Activated CD4-positive, alpha-beta memory T cell treated with anti-CD3 and anti-CD28 coated beads for 36 hours (primary cell): Measurements from ENCODE around the gene EFEMP2. TPM values are rescaled to one million over a fixed set of nuclear protein-coding genes. Genes with fewer than 3 reads are reported as not detected.
A peak's percentile ranks its signal among the peaks of the same experiment; 100 is the strongest.

Source experiments
- CTCF ChIA-PET: fragments of 350-600 bp; sonication (Branson Sonifier 250); formaldehyde crosslinking; loops from one replicate; lab custom pipeline; 2021; ENCODE audit warnings: antibody characterized with exemption, inconsistent platforms; lab: Charles Lee
- POLR2A ChIA-PET: fragments of 350-600 bp; sonication (Branson Sonifier 250); formaldehyde crosslinking; loops from one replicate; lab custom pipeline; 2021; ENCODE audit warnings: antibody characterized with exemption; lab: Charles Lee
- DNase-seq: peaks from one replicate; pipeline ENCODE4 v3.0.0-alpha.2; 2020
- H3K27ac Mint-ChIP-seq: one replicate; pipeline ENCODE4 v1.8.0; 2021; ENCODE audit warnings: mixed read lengths
- H3K27me3 Mint-ChIP-seq: one replicate; pipeline ENCODE4 v1.8.0; 2021; ENCODE audit warnings: mixed read lengths
- H3K36me3 Mint-ChIP-seq: one replicate; pipeline ENCODE4 v1.8.0; 2021; ENCODE audit warnings: mixed read lengths
- H3K4me1 Mint-ChIP-seq: one replicate; pipeline ENCODE4 v1.8.0; 2021; ENCODE audit warnings: low read depth, mixed read lengths
- H3K4me3 Mint-ChIP-seq: one replicate; pipeline ENCODE4 v1.8.0; 2021; ENCODE audit warnings: mild to moderate bottlenecking, mixed read lengths
- H3K9me3 Mint-ChIP-seq: one replicate; pipeline ENCODE4 v1.8.0; 2021; ENCODE audit warnings: mixed read lengths
- intact Hi-C: fragments of 100-400 bp; cut with micrococcal nuclease; formaldehyde crosslinking; loops from one replicate; pipeline ENCODE4 v1.15.1; 2023
- total RNA-seq, 2 experiments: library from RNA; stranded (reverse); gene quantifications; one replicate each; pipeline ENCODE4 v1.2.3, GENCODE V29; 2021

EFEMP2 gene
- 10 to 100 TPM; 11.5 to 12.5 TPM for total RNA-seq

DNA sequence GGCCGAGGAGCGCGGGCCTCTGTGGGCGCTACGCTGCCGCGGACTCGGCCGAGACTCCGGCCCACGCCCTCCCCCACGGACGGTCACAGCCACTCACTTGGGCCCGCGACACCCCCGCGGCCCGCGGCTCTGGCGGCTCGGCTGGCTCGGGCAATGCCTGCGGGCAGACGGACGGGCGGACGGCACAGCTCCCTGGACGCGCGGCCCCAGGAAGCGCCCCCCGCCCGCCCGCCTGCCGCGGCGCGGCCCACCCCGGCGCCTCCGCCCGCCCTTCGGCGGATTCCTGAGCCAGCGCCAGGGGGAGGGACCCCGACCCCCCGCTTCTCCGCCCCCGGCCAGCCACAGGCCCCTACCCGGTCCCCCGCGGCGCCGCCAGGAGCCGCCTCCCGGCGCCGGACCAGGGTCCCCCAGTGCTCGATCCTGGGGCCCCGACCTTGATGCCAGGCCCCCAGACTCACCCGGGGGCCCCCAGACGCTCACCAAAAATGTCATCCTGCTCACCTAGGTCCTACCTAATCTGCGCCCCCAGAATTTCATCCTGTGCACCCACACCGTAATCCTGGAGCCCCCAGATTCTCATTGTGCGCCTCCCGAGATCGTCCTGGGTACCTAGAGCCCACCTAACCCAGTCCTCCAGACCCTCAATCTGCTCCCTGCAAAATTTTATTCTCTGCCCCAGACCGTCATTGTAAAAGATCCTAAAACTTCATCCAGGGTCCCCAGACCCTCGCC lies at the start of gene EFEMP2:
TSS of gene EFEMP2 (minus strand) at position 215 of the 732 bp plus-strand sequence. CDS start 446 bp downstream, outside the sequence.
- H3K9me3 Mint-ChIP-seq = no peaks in the 10 kb centered on the region
- H3K4me1 Mint-ChIP-seq = peaks cover 20% of the 10 kb centered on the region
- peaks cover 1% of the 10 kb centered on the region for H3K36me3 Mint-ChIP-seq
- H3K27me3 Mint-ChIP-seq = no peaks in the 10 kb centered on the region
- H3K4me3 Mint-ChIP-seq = peak within 1 kb of the TSS; percentile 85
- intact Hi-C loops = loop anchor here (2.0 kb wide), 2 partner anchors 14 to 16 kb away; partner anchors contain the start of genes CFL1 and FIBP
- DNase-seq = no peak
- ChIA-PET CTCF (interaction anchor here (1.5 to 7.0 kb wide), 5 partner anchors 11 to 18 kb away, joined by 5 to 151 read pairs (median 19); partner anchors contain the start of genes CCDC85B, FIBP and MUS81), POLR2A (interaction anchor here (1.1 to 4.8 kb wide), 4 partner anchors 12 to 14 kb away, joined by 4 to 56 read pairs (median 8); partner anchors contain the start of genes CFL1 and MUS81)
- H3K27ac Mint-ChIP-seq = peak within 1 kb of the TSS; percentile 81

DNA sequence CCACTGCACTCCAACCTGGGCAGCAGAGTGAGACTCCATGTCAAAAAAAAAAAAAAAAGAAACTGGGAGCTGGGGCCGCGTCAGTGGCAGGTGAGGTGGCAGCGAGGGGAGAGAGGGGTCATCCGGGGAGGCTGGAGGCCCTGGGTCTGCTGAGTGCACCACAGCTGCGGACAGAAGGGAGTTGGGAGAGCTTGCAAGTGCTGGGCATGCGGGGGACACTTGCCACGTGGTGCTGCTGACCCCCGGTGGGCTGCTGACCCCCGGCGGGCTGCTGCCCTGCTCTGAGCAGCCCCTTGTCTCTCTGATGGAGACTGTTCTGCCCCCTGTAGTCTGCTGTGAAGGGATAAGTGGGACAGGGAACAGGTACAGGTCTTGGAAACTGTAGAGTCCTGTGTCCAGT lies 49.3 kb upstream of the EFEMP2 start:
- Mint-ChIP-seq H3K9me3 (no peaks in the 10 kb centered on the region), H3K27me3 (no peaks in the 10 kb centered on the region), H3K4me3 (no peak overlapping the region), H3K4me1 (peaks cover 22% of the 10 kb centered on the region), H3K36me3 (peaks cover 15% of the 10 kb centered on the region), H3K27ac (no peak overlapping the region)
- intact Hi-C loops = no loop called here
- ChIA-PET CTCF (interaction anchor here (1.0 kb wide), 1 partner anchor 67 kb away, joined by 3 read pairs; no protein-coding TSS in a partner anchor), POLR2A (interaction anchor here (1.5 kb wide), 1 partner anchor 32 kb away, joined by 4 read pairs; no protein-coding TSS in a partner anchor)
- DNase-seq = no peak

DNA sequence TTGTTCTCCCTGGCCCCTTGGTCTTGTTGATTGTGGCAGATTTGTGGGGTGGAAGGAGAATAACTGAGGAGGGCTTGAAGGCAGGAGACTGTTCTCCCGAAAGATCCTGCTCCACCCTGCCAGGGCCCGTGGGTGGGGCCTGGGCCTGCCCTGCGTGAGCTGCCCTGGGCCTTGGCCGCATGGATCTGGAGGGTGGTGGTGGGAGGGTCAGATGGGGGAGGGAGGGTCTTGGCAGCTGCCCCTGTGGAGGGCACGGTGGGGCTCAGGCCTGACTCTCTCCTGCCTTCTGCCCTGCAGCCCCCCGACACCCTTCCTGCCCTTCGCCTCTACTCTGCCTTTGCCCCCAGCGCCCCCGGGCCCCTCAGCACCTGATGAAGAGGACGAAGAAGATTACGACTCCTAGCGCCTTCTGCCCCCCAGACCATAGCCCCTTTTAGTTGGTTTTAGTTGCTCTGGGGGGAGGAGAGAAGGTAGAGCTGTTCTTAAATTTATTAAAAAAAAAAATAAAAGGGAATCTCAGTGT lies 48.5 kb upstream of the EFEMP2 start:
- no peaks in the 10 kb centered on the region for H3K27me3 Mint-ChIP-seq
- no peak for DNase-seq
- ChIA-PET CTCF (interaction anchor here (1.4 kb wide), 1 partner anchor 37 kb away, joined by 5 read pairs; no protein-coding TSS in a partner anchor), POLR2A (interaction anchor here (1.5 kb wide), 1 partner anchor 32 kb away, joined by 4 read pairs; no protein-coding TSS in a partner anchor)
- intact Hi-C loops = no loop called here
- peaks cover 16% of the 10 kb centered on the region for H3K36me3 Mint-ChIP-seq
- no peaks in the 10 kb centered on the region for H3K9me3 Mint-ChIP-seq
- H3K27ac Mint-ChIP-seq = no peak overlapping the region
- H3K4me1 Mint-ChIP-seq = peaks cover 27% of the 10 kb centered on the region
- peak overlapping the region; percentile 90 for H3K4me3 Mint-ChIP-seq

DNA sequence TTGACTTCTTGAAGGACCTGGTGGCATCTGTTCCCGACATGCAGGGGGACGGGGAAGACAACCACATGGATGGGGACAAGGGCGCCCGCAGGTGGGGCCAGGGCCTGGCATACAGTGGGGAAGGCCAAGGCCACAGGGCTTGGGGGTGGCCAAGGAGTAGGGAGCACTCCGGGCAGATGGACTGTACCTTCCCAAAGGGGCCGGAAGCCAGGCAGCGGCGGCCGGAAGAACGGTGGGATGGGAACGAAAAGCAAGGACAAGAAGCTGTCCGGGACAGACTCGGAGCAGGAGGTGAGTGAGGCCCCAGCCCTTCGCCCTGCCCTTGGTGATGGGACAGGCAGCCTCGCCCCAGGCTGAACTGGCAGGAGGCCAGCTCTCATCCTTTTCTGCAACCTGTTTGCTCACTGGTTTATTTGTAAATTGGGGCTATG lies 47.8 kb upstream of the EFEMP2 start:
- Mint-ChIP-seq H3K36me3 (peaks cover 16% of the 10 kb centered on the region), H3K9me3 (no peaks in the 10 kb centered on the region), H3K4me1 (peaks cover 27% of the 10 kb centered on the region), H3K4me3 (peak overlapping the region; percentile 90), H3K27me3 (no peaks in the 10 kb centered on the region), H3K27ac (peak overlapping the region; percentile 84)
- DNase-seq = no peak
- ChIA-PET POLR2A (interaction anchor here (1.4 kb wide), 1 partner anchor 20 kb away, joined by 6 read pairs; the partner anchor contains the start of gene FOSL1), CTCF (interaction anchor here (1.4 kb wide), 1 partner anchor 36 kb away, joined by 5 read pairs; no protein-coding TSS in a partner anchor)
- intact Hi-C loops = no loop called here

DNA sequence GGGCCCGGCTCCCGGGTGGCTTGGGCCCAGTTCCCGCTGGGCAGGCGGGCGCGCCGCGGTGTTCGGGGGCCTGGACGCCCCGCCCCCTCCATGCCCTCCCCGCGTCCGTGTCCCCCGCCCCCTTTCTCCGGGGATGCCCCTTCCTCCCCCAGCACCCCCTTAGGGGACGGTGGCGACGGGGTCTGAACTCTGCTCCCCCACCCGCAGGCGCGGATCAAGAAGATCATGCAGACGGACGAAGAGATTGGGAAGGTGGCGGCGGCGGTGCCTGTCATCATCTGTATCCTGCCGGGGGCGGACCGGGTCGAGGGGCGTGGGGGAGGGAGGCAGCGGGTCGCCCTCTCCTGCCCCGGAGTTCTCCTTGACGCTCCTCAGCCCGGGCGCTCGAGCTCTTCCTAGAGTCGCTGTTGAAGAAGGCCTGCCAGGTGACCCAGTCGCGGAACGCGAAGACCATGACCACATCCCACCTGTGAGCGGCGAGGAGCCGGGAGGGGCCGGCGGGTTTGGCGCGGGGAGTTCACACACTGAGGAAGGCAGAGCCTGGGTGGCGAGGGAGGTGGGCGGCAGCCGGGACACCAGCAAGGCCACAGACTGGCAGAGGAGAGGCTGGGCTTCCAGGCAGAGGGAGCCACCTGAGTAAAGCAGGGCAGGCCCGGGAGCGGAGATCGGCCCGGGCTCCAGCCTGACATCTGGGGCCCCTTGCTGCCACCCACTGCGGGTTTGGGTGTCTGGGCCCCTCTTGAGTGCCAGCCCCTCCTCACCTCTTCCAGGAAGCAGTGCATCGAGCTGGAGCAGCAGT lies 47.2 kb upstream of the EFEMP2 start:
- Mint-ChIP-seq H3K27me3 (no peaks in the 10 kb centered on the region), H3K4me1 (peaks cover 33% of the 10 kb centered on the region), H3K36me3 (peaks cover 16% of the 10 kb centered on the region), H3K4me3 (peak overlapping the region; percentile 90), H3K27ac (peak overlapping the region; percentile 84), H3K9me3 (no peaks in the 10 kb centered on the region)
- CTCF ChIA-PET = interaction anchor here (1.4 kb wide), 1 partner anchor 35 kb away, joined by 5 read pairs; no protein-coding TSS in a partner anchor
- POLR2A ChIA-PET = interaction anchor here (1.0 to 1.4 kb wide), 2 partner anchors 18 to 20 kb away, joined by 3 to 6 read pairs; partner anchors contain the start of gene FOSL1
- intact Hi-C loops = loop anchor here (1.0 to 5.0 kb wide), 7 partner anchors 9 to 207 kb away; partner anchors contain the start of genes CCDC85B, CFL1, FOSL1 and KAT5
- DNase-seq = peak; percentile 73

- H3K4me1 Mint-ChIP-seq = peaks cover 33% of the 10 kb centered on the region
Measured at GRCh38 chr11:65919141-65919572, 46.6 kb upstream of the EFEMP2 start, which contains the start of gene DRAP1. TSS of gene DRAP1 (plus strand) at chr11:65919426. CDS start at chr11:65919502, 76 bp downstream.

GRCh38 chr11:65918211-65919140 lies 45.9 kb upstream of the EFEMP2 start, which contains the start of gene C11orf68:
TSS of gene C11orf68 (minus strand) at chr11:65919062. CDS start at chr11:65919031, 31 bp downstream.
- CTCF ChIA-PET = interaction anchor here (0.7 to 1.7 kb wide), 6 partner anchors 18 to 69 kb away, joined by 3 to 6 read pairs (median 4); partner anchors contain the start of genes CCDC85B, FOSL1 and MUS81
- peak within 1 kb of the TSS; percentile 84 for H3K27ac Mint-ChIP-seq
- no peaks in the 10 kb centered on the region for H3K27me3 Mint-ChIP-seq
- H3K4me3 Mint-ChIP-seq = peak within 1 kb of the TSS; percentile 90
- H3K9me3 Mint-ChIP-seq = no peaks in the 10 kb centered on the region
- intact Hi-C loops = loop anchor here (1.0 to 5.0 kb wide), 7 partner anchors 10 to 206 kb away; partner anchors contain the start of genes CCDC85B, CFL1, FOSL1 and KAT5
- peaks cover 33% of the 10 kb centered on the region for H3K4me1 Mint-ChIP-seq
- DNase-seq = no peak
- POLR2A ChIA-PET = interaction anchor here (0.6 to 2.1 kb wide), 7 partner anchors 17 to 256 kb away, joined by 3 to 19 read pairs (median 3); partner anchors contain the start of genes CCDC85B, FOSL1, KAT5 and RELA
- H3K36me3 Mint-ChIP-seq = peaks cover 16% of the 10 kb centered on the region

More at GRCh38 chr11:65919141-65919572, 46.6 kb upstream of the EFEMP2 start, which contains the start of gene DRAP1:
- peak within 1 kb of the TSS; percentile 90 for H3K4me3 Mint-ChIP-seq
- H3K9me3 Mint-ChIP-seq = no peaks in the 10 kb centered on the region
- H3K27me3 Mint-ChIP-seq = no peaks in the 10 kb centered on the region
- DNase-seq = peak; percentile 99
- H3K36me3 Mint-ChIP-seq = peaks cover 16% of the 10 kb centered on the region
- ChIA-PET POLR2A (interaction anchor here (1.0 to 2.1 kb wide), 6 partner anchors 18 to 207 kb away, joined by 3 to 19 read pairs (median 4); partner anchors contain the start of genes CCDC85B, FOSL1 and KAT5), CTCF (interaction anchor here (1.4 to 1.7 kb wide), 3 partner anchors 28 to 69 kb away, joined by 3 to 6 read pairs (median 4); partner anchors contain the start of gene CCDC85B)
- H3K27ac Mint-ChIP-seq = peak within 1 kb of the TSS; percentile 84
- intact Hi-C loops = loop anchor here (1.0 to 5.0 kb wide), 7 partner anchors 9 to 207 kb away; partner anchors contain the start of genes CCDC85B, CFL1, FOSL1 and KAT5

GRCh38 chr11:65917434-65918210 lies 45.0 kb upstream of the EFEMP2 start:
- intact Hi-C loops = loop anchor here (5.0 kb wide), 1 partner anchor 205 kb away; the partner anchor contains the start of gene KAT5
- peaks cover 13% of the 10 kb centered on the region for H3K36me3 Mint-ChIP-seq
- H3K9me3 Mint-ChIP-seq = no peaks in the 10 kb centered on the region
- peak overlapping the region; percentile 83 for H3K4me3 Mint-ChIP-seq
- peak overlapping the region; percentile 84 for H3K27ac Mint-ChIP-seq
- no peak for DNase-seq
- peaks cover 30% of the 10 kb centered on the region for H3K4me1 Mint-ChIP-seq
- POLR2A ChIA-PET = interaction anchor here (0.6 to 2.1 kb wide), 8 partner anchors 16 to 255 kb away, joined by 3 to 19 read pairs (median 3); partner anchors contain the start of genes CCDC85B, FOSL1, KAT5 and MUS81
- no peaks in the 10 kb centered on the region for H3K27me3 Mint-ChIP-seq
- CTCF ChIA-PET = interaction anchor here (0.7 to 1.7 kb wide), 6 partner anchors 17 to 70 kb away, joined by 3 to 6 read pairs (median 4); partner anchors contain the start of genes CCDC85B, FOSL1 and MUS81

DNA sequence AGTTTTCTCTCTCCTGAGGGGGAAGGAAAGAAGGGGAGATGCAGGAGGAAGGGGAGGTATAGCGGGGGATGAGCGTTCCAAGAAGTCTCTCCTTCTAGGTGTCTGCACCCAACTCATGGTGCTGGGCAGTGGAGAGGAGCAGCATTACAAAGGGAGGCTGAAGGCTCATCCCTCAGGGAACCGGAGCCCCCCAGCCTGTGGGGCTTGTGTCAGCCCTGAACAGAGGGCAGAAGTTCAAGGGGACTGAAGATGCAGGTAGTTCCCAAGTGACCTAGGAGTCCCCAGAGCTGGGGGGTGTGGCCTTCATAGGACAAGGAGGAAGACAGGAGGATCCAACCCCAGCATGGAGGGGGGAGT lies 44.5 kb upstream of the EFEMP2 start:
- Mint-ChIP-seq H3K27me3 (no peaks in the 10 kb centered on the region), H3K36me3 (peaks cover 8% of the 10 kb centered on the region), H3K4me3 (peak overlapping the region; percentile 55), H3K9me3 (no peaks in the 10 kb centered on the region), H3K4me1 (peaks cover 27% of the 10 kb centered on the region), H3K27ac (peak overlapping the region; percentile 28)
- intact Hi-C loops = loop anchor here (5.0 kb wide), 1 partner anchor 205 kb away; the partner anchor contains the start of gene KAT5
- no peak for DNase-seq
- CTCF ChIA-PET = no interaction called here
- POLR2A ChIA-PET = interaction anchor here (0.7 to 2.1 kb wide), 4 partner anchors 16 to 57 kb away, joined by 3 to 19 read pairs (median 10); partner anchors contain the start of genes CCDC85B, FOSL1 and MUS81
